Muscle of leg (tissue), 11 donors: ENCODE data around the gene PHACTR1. TPM values are rescaled to one million over a fixed set of nuclear protein-coding genes. Genes with fewer than 3 reads are reported as not detected.

Experiments used
- DNase-seq: peaks from one replicate; pipeline ENCODE4 v3.0.0; 2013
- H3K27ac ChIP-seq: one replicate; pipeline ENCODE4 v1.5.1; 2013; ENCODE audit warnings: mild to moderate bottlenecking, low read length, control low read depth
- H3K27me3 ChIP-seq: one replicate; pipeline ENCODE4 v1.6.1; 2013; ENCODE audit warnings: low read length; ENCODE audit not compliant: control insufficient read depth, insufficient read depth
- H3K36me3 ChIP-seq: one replicate; pipeline ENCODE4 v1.6.1; 2013; ENCODE audit warnings: low read length; ENCODE audit not compliant: control insufficient read depth, insufficient read depth
- H3K4me1 ChIP-seq: one replicate; pipeline ENCODE4 v1.6.1; 2013; ENCODE audit warnings: low read length; ENCODE audit not compliant: control insufficient read depth, insufficient read depth
- H3K4me3 ChIP-seq: one replicate; pipeline ENCODE4 v1.5.1; 2013; ENCODE audit warnings: low read length, control low read depth
- H3K9me3 ChIP-seq: replicated peaks from 2 replicates; pipeline ENCODE4 v1.6.1; 2013; ENCODE audit warnings: low read depth, low read length; ENCODE audit not compliant: control insufficient read depth
- WGBS: methylation state at CpG from one replicate; pipeline ENCODE4 v1.1.5; 2013; ENCODE audit warnings: missing lambda C conversion rate; ENCODE audit not compliant: insufficient coverage; 5-methylcytosine and 5-hydroxymethylcytosine counted together
- polyA plus RNA-seq, 8 donors: library from polyadenylated mRNA; unstranded; fragments of 120-200 nt; gene quantifications; one replicate each; pipeline versions ENCODE4 v1.2.1 to v1.2.3, GENCODE V29; 2013; ENCODE audit warnings: inconsistent platforms in 1 of 8, low replicate concordance in 1 of 8; ENCODE audit not compliant: insufficient read length in 8 of 8, insufficient read depth in 1 of 8
- total RNA-seq: library from RNA; stranded (reverse); fragments of 120-200 nt; gene quantifications from one replicate; pipeline ENCODE4 v1.2.4, GENCODE V29; 2013

The PHACTR1 gene
- total and polyA plus RNA-seq, 9 donors: 3.8 to 9.4 (median 4.6) TPM

GRCh38 chr6:13268913-13269518 lies 552.4 kb downstream of the PHACTR1 start:
- DNase-seq: no peak
- Histone ChIP-seq H3K4me1 (peaks cover 3% of the 10 kb centered on the region), H3K27ac (no peak overlapping the region), H3K36me3 (no peaks in the 10 kb centered on the region), H3K9me3 (no peaks in the 10 kb centered on the region), H3K4me3 (no peak overlapping the region), H3K27me3 (no peaks in the 10 kb centered on the region)
- WGBS: no CpG with 5 or more reads among the region's 8 CpGs

DNA sequence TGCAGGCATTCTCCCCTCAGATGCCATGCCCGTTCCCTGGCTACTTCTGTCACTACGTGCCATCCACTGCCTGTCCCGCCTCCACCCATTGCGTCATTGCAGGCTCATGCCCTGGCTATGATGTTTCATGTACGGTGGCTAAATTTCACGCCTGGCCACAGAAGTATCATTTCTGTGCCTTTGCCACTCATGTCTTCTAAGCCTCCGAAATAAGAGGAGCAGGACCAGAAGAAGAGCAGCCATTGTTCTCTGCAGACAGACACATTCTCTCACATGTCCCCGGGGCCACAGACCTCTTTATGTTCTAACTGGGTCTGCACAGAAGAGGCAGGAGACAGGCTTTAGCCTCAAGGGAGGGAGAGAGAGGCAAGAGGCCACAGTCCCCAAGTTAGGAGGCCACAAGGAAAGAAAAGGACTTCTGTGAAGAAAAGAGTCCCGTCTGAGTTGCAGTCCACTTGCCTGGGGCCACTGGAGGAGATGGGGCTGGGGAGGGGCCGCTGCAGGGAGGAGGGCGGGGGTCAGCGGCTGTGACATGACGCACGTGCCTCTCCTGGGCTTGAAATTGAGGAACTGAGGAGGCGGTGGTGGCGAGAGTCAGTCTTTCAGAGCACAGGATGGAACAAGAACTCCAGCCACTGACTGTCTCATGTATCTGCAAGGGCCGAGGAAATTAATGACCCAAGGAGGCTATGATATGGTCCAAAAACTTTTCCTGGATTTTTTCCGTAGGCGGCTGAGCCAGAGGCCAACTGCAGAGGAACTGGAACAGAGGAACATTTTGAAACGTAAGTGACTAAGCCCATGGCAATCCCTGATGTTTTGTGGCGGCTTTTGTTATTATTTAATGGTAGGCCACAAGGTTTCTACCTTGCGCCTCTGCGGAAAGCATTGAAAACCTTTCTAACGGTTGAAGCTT lies 555.8 kb downstream of the PHACTR1 start:
- Histone ChIP-seq H3K36me3 (no peaks in the 10 kb centered on the region), H3K27ac (no peak overlapping the region), H3K4me1 (peaks cover 3% of the 10 kb centered on the region), H3K4me3 (no peak overlapping the region), H3K9me3 (no peaks in the 10 kb centered on the region), H3K27me3 (no peaks in the 10 kb centered on the region)
- WGBS: 81% methylated on average over 18 of the region's 24 CpGs
- peak; percentile 59 for DNase-seq

- peaks cover 5% of the 10 kb centered on the region for H3K36me3 ChIP-seq
- no peak for DNase-seq
- peak overlapping the region; percentile 8 for H3K4me3 ChIP-seq
- WGBS: 66% methylated on average over 6 of the region's 10 CpGs
- no peaks in the 10 kb centered on the region for H3K9me3 ChIP-seq
- no peaks in the 10 kb centered on the region for H3K27me3 ChIP-seq
- H3K4me1 ChIP-seq: peaks cover 3% of the 10 kb centered on the region
- H3K27ac ChIP-seq: peak overlapping the region; percentile 20
These were observed 556.8 kb downstream of the PHACTR1 start for GRCh38 chr6:13273202-13273930.

DNA sequence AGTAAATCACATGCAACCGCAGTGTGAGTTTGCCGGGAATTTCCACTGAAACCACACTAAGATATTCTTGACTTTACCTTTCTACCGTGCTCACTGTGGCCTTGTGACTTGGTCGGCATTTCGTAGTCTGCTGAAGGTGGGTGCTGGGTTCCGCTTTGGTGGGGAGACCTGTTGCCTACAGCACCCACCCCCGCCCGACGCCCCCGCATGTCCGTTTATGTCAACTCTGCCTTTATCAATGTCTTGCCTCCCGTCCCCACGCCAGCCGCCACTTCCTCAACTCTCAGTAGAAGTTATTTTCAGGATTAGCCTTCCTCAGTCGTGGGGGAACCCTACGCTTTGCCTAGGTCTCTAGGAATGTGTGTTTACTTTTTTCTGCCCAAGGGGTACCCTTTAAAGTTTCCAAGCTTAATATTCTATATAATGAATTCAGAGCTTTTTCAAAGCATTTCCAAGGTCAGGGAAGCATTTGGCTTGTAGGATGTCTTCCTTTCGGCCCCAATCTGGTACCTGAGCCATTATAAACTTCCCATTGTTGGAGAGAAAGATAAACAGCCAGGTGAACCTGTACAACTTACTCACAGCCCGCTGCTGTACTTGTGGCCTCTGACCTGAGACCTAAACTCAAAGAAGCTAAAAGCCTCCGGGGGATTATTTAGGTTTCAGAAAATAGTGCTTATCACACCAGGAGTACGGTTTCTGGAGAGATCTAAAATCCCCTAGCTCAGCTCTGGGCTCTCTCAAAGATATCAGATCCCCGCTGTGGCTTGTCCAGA lies 557.6 kb downstream of the PHACTR1 start:
- Histone ChIP-seq H3K4me1 (peaks cover 3% of the 10 kb centered on the region), H3K36me3 (peaks cover 5% of the 10 kb centered on the region), H3K9me3 (no peaks in the 10 kb centered on the region), H3K27ac (peak overlapping the region; percentile 7), H3K27me3 (no peaks in the 10 kb centered on the region), H3K4me3 (peak overlapping the region; percentile 10)
- DNase-seq: no peak
- WGBS: 75% methylated on average over 7 of the region's 21 CpGs

GRCh38 chr6:13274707-13275434 lies 558.3 kb downstream of the PHACTR1 start:
- Histone ChIP-seq H3K27ac (no peak overlapping the region), H3K4me3 (no peak overlapping the region), H3K4me1 (peaks cover 3% of the 10 kb centered on the region), H3K27me3 (no peaks in the 10 kb centered on the region), H3K36me3 (peaks cover 5% of the 10 kb centered on the region), H3K9me3 (no peaks in the 10 kb centered on the region)
- 92% methylated on average over 2 of the region's 6 CpGs for WGBS
- no peak for DNase-seq

DNA sequence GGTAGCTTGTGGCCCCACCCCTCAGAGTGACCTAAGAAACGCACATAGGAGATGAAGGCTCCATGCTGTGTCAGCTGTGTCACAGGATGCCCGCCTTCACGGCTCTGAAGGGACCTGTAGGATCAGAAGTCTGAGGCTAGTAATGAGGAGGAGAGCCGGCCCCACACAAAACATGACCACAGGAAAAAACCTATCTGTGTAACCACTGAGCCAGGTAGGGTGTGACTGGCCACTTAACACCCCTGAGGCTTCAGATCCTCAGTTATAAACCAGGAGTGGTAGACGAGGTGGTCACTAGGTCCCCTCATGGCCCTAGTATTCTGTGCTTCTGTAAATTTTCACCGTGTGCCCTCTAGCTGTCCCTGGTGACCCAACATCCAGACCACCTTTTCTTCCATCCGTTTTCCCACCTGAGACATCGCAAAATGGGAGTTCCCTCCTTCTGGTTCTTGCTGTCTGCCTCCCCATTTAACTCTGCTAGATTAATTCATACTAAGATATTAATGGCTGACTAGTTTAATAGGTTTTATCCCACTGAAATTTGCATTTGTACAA lies 558.9 kb downstream of the PHACTR1 start:
- DNase-seq: no peak
- WGBS: 86% methylated on average over 3 of the region's 8 CpGs
- H3K27me3 ChIP-seq: no peaks in the 10 kb centered on the region
- H3K4me3 ChIP-seq: no peak overlapping the region
- peaks cover 5% of the 10 kb centered on the region for H3K36me3 ChIP-seq
- H3K27ac ChIP-seq: no peak overlapping the region
- H3K9me3 ChIP-seq: no peaks in the 10 kb centered on the region
- H3K4me1 ChIP-seq: peaks cover 6% of the 10 kb centered on the region

- Histone ChIP-seq H3K27me3 (no peaks in the 10 kb centered on the region), H3K9me3 (no peaks in the 10 kb centered on the region), H3K36me3 (peaks cover 5% of the 10 kb centered on the region), H3K4me3 (no peak overlapping the region), H3K4me1 (peaks cover 6% of the 10 kb centered on the region), H3K27ac (no peak overlapping the region)
- no CpG with 5 or more reads among the region's 2 CpGs for WGBS
- DNase-seq: no peak
These were observed 560.7 kb downstream of the PHACTR1 start for GRCh38 chr6:13277231-13277630.

DNA sequence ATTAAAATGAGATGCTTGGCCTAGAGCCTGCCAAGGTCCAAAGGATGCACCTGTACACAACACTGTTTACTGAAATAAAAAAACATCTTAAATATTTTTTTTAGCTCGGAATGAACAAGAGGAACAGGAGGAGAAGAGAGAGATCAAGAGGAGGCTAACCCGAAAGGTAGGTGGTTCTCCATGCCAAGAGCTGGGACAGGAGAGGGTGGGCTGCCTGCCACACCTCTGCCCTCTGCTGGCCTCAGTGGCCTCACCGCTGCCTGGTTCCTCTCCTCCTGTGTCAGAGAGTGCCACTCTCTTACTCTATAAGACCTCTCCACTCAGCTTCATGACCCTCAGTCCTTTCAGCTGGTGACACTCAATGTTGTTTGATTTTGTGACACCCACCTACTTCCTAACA lies 561.6 kb downstream of the PHACTR1 start:
- Histone ChIP-seq H3K27me3 (no peaks in the 10 kb centered on the region), H3K4me1 (peaks cover 3% of the 10 kb centered on the region), H3K9me3 (no peaks in the 10 kb centered on the region), H3K4me3 (no peak overlapping the region), H3K36me3 (peaks cover 5% of the 10 kb centered on the region), H3K27ac (no peak overlapping the region)
- WGBS: no CpG with 5 or more reads among the region's 3 CpGs
- no peak for DNase-seq

DNA sequence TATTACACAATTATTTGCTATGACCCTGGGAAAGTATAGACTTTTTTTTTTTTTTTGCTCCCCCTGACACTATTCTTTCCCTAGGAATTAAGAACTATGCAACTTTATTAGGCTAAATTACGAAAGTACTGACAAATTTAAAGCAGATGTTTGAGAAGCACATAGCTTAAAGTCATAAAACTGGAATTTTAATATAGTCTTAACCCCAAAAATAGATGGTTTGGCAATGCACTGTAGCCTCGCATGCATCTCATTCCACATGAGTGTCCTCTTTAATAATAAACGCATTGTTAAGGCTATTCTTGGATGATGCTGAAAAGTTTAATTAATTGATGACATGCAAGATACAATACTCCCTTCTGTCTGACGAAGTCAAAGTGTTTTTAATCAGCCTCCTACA lies 562.4 kb downstream of the PHACTR1 start:
- DNase-seq: peak; percentile 75
- Histone ChIP-seq H3K4me1 (peaks cover 3% of the 10 kb centered on the region), H3K27me3 (no peaks in the 10 kb centered on the region), H3K27ac (no peak overlapping the region), H3K36me3 (peaks cover 5% of the 10 kb centered on the region), H3K4me3 (no peak overlapping the region), H3K9me3 (no peaks in the 10 kb centered on the region)
- WGBS: no CpG with 5 or more reads among the region's 4 CpGs
